ENCODE results near the gene CHMP2A.
"Not testable (repeated sequence)": the region's sequence is repeated elsewhere in the genome, so short reads cannot be mapped to it uniquely, and the experiment has no call there.

Gene CHMP2A

DNA sequence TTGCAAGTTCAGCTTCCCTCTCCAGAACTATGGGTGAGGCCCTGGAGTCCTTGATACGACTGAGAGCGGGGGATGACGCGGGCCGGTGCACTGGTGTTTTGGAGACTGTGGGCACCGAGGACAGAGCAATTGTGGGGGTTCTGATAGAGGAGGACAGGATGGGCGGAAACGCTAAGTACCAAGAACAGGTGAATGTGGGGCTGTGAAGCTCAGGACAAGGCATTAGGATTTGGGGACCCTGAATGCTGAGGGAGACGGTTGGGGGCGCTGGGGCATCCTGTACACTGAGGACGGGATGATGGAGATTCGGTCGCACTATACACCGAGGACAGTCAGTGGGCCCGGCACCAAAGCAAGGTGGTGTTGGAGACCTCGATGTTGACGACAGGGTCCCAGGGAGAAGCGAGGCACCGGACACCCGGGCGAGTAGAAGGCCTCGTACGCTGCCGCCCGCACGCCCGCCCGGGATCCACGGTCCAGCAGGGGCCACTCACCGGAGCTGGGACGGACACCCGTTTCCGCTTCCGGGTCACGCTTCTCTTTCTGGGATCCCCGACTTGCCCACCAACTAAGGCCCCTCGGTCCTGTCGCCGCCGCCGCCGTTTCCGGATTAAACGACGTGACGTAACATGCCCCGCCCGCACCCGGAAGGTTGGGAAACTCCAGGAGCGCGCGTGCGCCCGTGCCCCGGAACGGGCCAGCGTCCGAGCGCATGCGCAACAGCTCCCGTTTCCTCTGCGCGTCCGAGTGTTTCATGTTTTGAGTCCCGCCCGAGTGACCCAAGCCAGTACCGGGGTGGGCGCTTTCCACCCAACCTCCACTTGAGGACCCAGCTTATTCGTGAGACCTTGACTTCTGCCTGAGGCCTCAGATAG is at the start of gene CHMP2A:
Gene CHMP2A, minus strand, starts transcription at position 612 of the 875 bp plus-strand sequence. CDS start 893 bp downstream, outside the sequence.
- DNase-seq (ENCODE audit: low spot score): peak; percentile 95

DNA sequence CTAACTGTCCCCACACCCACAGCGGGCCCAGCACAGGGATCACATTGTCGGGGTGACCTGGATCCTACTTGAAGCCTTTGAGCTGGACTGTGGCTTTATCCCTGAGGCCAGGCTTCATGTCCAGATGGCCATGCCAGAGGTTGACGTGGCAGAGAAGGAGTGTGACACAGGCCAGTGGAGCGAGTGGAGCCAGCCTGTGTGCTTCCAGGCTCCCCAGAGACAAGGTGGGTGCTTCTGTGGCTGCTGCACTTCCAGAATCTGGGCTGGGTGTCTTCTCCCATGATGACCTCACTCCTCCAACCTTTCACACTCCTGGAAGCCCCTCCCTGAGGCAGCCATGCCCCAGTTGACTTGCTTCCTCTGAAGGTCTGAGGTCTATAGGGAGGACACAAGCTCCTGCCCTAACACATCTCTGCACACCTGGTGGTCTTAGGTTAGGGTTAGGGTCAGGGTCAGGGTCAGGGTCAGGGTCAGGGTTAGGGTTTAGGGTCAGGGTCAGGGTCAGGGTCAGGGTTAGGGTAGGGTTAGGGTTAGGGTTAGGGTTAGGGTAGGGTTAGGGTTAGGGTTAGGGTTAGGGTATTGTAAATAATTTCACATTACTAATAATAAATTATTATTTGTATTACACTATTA is 31.3 kb upstream of the CHMP2A start:
- DNase-seq (ENCODE audit: low spot score): no peak

DNA sequence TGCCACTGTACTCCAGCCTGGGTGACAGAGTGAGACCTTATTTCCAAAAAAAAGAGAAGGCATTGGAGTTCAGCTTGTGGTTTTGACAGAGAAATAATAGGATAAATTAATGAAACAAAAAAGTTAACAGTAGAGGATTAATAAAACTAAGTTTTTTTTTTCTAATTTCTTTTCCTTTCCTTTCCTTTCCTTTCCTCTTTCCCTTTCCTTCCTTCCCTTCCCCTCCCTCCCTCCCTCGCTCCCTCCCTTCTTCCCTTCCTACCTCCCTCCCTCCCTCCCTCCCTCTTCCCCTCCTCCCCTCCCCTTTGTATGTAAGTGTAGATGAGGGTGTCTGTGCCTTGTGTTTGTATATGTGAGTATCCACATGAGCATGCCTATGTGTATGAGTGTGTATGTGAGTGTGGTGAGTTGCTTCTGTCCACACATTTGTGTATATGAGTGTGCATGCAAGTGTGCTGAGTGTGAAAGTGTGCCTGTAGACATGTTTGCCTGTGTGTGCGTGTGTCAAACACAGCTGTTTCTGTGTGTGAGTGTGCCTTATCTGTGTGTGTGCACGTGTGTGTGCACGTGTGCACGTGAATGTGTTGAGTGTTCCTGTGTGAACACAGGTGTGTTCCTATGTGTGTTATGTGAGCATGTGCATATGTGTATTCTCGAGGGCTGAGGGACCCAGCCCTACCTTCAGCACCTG is 30.7 kb upstream of the CHMP2A start:
- no peak for DNase-seq (ENCODE audit: low spot score)

DNA sequence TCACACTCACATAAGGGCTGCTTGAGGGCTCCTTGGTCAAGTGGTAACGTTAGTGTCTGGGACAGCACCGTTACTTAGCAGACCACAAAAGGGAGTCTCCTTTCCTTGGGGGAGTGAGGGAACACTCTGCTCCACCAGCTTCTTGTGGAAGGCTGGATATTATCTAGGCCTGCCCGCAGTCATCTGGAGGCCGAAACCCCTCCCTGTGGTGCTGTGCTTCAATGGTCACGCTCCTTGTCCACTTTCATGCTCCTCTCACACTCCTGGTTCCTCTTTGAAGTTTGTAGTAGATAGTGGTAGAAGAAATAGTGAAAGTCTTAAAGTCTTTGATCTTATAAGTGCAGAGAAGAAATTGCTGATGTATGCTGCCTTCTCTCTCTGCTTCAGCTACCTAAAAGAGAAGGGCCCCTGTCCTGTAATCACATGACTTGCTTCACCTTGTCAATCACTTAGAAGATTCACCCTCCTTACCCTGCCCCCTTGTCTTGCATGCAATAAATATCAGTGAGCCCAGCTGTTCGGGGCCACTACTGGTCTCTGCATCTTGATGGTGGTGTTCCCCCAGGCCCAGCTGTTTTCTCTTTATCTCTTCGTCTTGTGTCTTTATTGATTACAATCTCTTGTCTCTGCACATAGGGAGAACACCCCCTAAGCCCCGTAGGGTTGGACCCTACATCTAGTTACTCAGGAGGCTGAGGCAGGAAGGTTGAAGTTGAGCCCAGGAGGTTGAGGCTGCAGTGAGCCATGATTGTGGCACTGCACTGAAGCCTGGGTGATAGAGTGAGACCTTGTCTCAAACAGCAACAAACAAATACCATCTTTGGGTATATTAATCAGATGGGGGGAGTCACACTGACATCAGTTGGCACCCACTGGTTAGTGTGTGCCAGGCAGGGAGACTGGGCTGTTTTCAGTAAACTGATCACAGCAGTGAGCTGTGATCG is 29.9 kb upstream of the CHMP2A start:
- no peak for DNase-seq (ENCODE audit: low spot score)

DNA sequence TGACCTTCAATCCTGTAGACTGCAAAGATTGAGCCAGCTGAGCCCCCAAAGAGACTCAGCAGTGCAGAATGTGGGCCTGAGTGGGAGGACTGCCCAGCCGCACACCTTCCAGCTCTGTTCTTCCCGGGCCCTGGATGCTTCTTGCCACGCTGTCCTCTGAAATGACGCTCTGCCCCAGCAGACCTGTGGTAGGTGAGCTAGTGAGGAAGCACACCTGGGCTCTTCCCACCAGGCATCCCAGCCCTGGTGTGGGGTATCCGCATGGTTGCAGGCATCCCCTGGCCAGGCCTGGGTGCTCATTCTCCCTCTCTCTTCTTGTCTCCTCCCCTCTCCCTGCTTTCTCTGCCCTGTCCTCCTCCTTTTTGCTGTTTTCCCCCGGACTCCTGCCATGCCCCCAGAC is 28.1 kb upstream of the CHMP2A start:
- no peak for DNase-seq (ENCODE audit: low spot score)

DNA sequence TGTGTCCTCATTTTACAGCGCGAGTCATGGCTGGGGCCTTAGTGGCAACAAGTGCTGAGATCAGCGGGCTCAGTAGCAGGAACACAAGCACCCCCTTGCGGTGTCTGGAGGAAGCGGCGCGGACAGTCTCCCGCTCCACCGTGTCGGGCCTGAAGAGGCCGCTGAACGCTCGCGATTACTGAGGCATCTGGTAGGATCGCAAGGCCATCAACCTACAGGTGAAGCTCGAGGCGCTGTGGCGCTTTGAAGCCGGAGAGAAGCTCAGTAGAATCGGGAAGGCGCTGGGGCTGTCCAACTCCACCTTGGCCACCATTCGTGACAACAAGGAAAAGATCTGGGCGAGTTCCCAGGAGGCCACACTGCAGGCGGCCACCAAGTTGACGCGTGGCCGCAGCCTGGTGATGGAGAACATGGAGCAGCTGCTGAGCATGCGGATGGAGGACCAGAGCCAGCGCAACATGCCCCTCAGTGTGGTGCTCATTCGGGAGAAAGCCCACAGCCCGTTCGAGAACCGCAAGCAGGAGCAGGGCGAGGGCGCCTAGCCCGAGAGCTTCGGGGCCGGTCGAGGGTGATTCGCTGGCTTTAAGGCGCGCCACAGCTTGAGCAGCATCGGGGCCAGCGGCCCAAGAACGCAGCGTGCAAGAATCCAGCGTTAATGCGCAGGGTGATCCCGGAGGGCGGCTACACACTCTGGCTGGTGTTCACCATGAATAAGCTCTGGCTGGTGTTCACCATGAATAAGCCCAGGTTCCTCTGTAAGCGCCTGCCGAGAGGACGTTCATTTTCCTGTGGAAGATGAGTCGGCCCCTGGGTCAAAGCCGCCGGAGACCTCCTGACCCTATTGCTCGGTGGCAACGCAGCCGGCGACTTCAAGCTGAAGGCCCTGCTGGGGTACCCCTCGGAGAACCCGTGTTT is 26.6 kb upstream of the CHMP2A start:
- peak; percentile 79 for DNase-seq (ENCODE audit: low spot score)

DNA sequence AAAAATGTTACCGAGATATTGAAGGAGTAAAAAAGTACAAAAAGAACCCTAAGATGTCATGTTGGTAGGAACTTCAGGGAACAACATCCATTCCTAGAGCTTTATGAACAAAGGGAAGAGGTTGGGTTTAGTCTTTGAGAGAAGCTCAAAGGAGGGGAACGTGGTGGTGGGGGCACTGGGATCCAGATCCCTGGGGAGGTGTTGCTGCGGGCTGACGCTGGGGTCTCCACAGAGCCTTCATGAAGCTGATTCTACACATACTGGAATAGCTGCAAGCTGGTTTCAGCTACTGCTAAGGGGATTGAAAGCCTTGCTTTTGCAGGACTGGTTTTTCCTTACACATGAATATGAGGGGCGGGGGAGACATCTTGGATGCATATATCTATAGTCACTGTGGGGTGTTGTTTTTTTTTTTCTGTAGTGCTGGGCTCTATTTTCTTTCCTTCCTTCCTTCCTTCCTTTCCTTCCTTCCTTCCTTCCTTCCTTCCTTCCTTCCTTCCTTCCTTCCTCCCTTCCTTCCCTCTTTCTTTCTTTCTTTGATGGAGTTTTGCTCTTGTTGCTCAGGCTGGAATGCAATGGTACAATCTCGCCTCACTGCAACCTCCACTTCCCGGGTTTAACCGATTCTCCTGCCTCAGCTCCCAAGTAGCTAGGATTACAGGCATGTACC is 24.7 kb upstream of the CHMP2A start:
- no peak for DNase-seq (ENCODE audit: low spot score)

DNA sequence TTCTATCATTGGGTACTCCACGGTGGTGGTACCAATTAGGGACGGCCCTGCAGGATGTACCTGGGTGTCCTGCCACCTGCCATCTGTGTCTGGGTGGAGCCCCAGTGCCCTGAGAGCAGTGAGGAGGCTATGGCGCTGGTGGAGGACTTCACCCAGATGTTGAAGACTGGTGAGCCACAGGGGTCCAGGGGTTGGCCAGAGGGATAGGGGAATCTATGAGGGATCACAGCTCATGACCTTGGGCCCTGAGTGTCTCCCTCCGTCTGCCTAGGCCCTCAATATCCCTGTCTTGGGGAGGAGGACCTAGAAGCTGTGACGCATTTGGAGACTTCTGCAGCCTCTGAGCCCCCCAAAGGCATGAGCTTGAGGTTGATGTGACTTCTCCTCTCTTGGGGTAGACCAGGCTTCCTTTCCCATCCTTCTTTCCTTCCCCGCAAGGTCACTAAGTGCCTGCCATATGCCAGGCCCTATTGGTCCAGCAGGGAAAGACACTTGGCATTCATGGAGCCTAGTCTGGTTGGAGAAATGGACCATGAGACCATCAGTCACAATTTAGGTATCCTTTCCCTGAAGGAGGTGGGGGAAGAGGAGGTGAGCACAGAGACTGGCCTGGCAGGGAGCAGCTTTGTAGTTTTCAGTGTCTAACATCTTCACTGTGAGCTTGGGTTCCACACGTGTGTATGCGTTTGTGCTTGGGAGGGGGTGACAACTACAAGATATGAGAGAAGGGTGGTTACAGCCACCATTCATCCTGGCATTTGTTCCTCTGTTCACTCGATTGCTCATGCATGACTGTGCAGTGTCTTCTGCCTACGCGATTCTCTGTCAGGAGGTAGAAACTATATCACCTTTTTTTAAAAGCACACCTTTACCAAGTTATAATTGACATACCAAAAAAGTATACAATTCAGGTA is 23.4 kb upstream of the CHMP2A start:
- DNase-seq (ENCODE audit: low spot score): no peak

DNA sequence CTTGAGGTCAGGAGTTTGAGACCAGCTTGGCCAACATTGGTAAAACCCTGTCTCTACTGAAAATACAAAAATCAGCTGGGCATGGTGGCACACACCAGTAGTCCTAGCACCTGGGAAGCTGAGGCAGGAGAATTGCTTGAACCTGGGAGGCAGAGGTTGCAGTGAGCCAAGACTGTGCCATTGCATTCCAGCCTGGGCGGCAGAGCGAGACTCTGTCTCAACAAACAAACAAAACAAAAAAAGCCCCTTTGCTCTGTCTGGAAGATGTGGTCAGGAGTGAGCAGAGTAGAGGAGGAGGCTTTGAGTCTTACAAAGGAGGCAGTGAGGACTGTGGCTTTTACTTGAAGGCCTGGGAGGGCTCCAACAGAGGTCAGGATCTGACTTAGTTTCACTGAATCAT is 22.7 kb upstream of the CHMP2A start:
- DNase-seq (ENCODE audit: low spot score): not testable (repeated sequence)

DNA sequence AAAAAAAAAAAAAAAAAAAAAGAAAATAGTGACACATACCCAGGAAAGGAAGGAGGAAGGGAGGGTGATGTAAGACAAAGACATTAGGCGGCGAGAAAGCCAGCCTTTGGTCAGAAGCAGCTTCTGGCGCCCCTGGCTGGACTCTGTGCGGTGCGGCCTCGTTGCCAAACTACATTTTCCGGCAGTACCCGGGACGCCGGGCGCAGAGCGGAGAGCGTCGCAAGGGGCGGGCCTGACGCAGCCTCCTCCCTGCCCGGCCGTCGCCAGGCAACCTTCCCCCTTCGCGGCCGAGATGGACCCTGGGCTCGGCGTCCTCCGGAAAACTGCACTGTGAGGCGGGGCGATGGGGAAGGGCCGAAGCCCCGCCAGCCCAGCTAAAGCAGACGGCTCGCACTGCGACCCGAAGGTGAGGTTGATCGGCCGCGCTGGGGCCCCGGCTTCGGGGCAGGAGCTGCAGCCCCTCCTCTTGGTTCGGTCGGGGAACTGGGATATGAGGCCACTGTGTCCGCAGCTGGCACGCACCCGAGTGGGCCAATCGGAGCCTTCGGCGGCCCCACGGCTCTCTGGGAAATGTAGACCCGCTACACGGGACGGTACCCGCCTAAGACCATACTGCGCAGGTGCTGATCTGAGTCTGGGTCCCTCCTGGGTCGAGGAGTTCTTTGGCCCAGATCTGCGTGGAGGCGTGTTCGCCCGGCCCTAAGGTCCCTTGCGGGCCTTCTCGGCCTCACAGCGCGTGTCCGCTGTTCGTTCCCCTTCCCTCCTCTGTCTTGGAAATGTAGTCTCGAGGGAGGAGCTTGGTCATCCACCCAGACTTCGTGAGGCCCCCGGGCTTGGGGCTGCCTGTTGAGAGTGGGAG is 20.5 kb upstream of the CHMP2A start:
- DNase-seq (ENCODE audit: low spot score): peak; percentile 92

DNA sequence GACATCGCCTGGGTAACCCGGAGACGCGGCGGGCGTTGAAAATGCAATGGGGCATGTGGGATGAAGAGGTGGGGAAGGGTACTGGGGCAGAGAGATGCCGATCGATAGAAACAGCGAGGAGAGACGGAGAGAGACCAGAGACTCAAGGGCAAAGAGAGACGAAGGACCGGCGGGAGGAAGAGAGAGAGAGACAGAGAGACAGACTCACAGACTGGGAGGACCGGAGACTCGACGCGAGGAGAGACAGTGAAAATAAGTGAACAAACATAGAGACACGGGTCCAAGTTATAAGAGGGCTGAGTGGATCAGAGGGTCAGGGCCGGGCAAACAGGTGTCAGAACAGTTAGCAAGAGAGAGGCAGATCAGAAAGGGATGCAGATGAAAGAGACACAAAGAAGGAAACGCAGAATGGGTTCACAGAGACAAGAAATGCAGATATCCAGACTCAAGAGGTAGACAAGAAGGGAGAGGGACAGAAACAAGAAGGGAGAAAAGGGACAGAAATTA is 18.8 kb upstream of the CHMP2A start:
- DNase-seq (ENCODE audit: low spot score): no peak

DNA sequence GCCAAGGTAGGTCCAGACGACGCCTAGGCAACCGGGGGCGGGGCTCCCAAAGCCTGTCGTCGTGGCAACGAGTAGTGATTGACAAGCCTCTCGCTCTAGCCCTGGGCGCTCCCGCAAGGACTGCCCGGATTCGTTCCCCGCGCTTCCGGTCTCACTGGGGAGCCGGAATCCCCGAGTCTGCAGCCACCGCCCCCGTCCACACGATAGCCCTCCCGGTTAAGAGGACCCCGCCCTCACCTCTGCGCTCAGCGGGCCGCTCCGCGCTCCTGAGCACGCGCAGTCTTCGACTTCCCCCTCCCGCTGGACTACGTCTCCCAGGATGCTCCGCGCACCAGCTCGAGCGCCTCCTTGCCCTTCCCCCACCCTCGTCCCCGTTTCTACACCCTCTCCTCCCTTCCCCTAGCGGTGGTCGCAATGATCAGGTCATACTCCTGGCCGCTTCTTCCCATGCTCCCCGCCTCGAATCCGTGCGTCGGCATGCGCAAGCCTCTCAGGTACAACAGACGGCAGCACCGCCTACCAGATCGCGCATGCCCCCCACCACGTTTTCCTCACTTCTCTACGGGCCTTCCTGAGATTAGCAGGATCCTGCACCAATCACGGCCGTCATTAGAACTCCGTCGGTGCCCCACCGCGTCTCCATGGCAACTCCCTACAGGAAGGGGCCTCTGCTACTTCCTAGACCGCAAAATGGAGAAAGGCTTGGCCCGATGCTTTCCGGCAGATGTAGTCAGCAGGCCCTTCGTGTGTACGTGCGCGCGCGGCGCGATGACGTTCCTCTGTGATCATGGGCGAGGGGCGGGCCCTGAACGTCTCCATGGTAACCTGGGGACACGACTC is 18.1 kb upstream of the CHMP2A start, which contains the start of gene MZF1:
Gene MZF1, minus strand, starts transcription at position 518 of the 840 bp plus-strand sequence. CDS start 1,946 bp downstream, outside the sequence.
- peak; percentile 99 for DNase-seq (ENCODE audit: low spot score)

DNA sequence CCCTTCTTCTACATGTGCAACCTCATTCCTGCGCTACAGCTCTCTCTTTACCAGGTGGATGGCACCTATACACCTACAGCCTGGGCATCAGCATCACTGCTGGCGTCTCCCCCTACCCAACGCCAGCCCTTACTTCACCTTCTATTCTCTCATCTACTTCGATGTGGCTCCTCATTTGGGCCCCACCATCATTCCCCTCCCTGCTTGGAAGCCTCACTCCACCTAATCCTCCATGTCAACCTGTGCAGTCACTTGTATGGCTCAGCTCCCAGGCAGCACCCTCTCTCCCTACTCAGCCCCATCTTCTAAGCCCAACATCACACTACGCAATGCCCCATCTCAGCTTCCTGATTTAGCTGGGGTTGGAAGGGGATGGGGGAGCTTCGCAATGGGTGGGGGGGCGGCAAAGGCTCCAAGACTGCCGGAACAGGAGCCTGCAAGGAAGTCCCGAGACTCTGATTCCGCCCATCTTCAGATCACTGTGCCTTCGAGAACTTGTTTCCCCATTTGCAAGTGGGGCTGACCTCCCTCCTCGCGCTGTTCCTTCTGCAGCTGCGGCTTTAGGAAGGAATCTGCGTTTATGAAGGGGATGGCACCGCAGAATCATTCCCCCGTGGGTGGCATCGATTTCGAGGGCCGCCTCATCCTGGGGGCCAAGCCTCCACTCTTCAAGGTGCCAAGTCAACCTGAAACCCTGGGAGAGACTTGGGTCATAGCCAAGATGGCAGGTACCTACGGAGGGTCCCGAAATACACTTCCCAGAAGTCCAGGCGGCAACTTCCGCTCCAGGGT is 17.3 kb upstream of the CHMP2A start:
- DNase-seq (ENCODE audit: low spot score): no peak

DNA sequence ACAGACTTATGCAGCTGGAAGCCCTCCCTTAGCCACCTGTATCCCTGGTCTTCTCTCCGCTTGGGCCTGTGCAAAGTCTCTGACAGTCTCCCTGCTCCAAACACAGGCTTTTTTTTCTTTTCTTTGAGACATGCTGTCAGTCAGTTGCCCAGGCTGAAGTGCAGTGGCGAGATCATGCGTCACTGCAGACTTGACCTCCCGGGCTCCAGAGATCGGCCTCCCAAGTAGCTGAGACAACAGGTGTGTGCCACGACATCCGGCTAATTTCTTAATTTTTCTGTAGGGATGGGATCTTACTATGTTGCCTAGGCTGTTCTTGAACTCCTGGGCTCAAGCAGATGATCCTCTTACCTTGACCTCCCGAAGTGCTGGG is 16.7 kb upstream of the CHMP2A start:
- no peak for DNase-seq (ENCODE audit: low spot score)

DNA sequence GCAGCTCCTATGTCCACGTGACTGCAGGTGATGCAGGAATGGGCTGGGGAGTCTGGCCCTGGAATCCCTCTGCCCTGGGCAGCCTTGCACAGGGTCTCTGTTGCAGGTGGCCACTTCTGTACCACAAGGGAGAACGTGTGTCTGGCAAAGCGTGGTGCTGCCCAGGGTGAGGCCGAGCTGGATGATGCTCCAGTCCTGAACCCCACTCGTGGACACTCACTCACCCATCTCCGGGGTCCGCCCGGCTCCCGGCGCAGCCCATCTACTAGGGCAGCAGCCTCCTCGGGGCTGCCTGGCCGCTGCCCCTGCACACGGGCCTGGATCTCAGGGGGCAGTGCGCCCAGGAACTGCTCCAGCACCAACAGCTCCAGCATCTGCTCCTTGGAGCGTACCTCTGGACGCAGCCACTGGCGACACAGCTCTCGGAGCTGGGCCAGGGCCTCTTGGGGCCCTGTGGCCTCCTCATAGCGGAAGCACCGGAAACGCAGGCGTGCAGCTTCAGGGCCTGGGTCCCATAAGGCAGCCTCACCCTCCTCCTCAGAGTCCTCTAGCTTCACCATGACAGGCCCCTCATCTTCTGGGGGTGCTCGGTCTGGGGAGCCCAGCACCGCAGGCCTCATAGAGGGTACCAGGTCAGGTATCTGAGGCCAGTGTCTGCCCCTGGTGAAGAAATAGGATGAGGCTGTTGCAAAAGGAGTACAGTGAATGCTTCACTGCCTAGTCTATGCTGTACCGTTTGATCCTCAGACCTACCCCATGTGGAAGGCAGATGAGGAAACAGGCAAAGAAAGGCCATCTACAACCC is 16.1 kb upstream of the CHMP2A start:
- no peak for DNase-seq (ENCODE audit: low spot score)
